DOHH2 (cell line): ENCODE data around the gene ASAP2.

Source experiments
- H3F3A ChIP-seq: fragments of 200-600 bp; sonication (generic), shearing (Covaris generic); 2 replicates; pipeline ENCODE4 v1.6.0; 2016; ENCODE audit warnings: antibody characterized with exemption, mild to moderate bottlenecking; ENCODE audit not compliant: control insufficient read depth, insufficient read depth
- H3K27ac ChIP-seq: fragments of 200-600 bp; sonication (generic); 2 replicates; pipeline ENCODE4 v1.5.1; 2014; ENCODE audit warnings: low read depth, mild to moderate bottlenecking, low read length, moderate library complexity
- H3K27me3 ChIP-seq: fragments of 200-600 bp; sonication (generic); 2 replicates; pipeline ENCODE4 v1.6.1; 2014; ENCODE audit warnings: mild to moderate bottlenecking, low read length, mixed read lengths; ENCODE audit not compliant: control insufficient read depth
- H3K36me3 ChIP-seq: fragments of 200-600 bp; sonication (generic); 2 replicates; pipeline ENCODE4 v1.6.1; 2014; ENCODE audit warnings: mild to moderate bottlenecking, low read length, moderate library complexity, mixed read lengths; ENCODE audit not compliant: control insufficient read depth
- H3K4me1 ChIP-seq: fragments of 200-600 bp; sonication (generic); 2 replicates; pipeline ENCODE4 v1.6.1; 2014; ENCODE audit warnings: mild to moderate bottlenecking, low read length, mixed read lengths; ENCODE audit not compliant: control insufficient read depth
- H3K4me2 ChIP-seq: fragments of 200-600 bp; sonication (generic); 2 replicates; pipeline ENCODE4 v1.6.0; 2014; ENCODE audit warnings: mild to moderate bottlenecking, low read length, moderate library complexity
- H3K4me3 ChIP-seq: fragments of 200-600 bp; sonication (generic); 2 replicates; pipeline ENCODE4 v1.5.1; 2014; ENCODE audit warnings: mild to moderate bottlenecking, low read length, mixed read lengths
- H3K79me2 ChIP-seq: fragments of 200-600 bp; sonication (generic); 2 replicates; pipeline ENCODE4 v1.6.1; 2014; ENCODE audit warnings: mild to moderate bottlenecking, low read length, mixed read lengths; ENCODE audit not compliant: control insufficient read depth
- H3K9me2 ChIP-seq: fragments of 200-600 bp; sonication (generic); replicated peaks from 2 replicates; pipeline ENCODE4 v1.6.1; 2014; ENCODE audit warnings: mild to moderate bottlenecking, low read length, mixed read lengths; ENCODE audit not compliant: control insufficient read depth
- H3K9me3 ChIP-seq: fragments of 200-600 bp; sonication (generic); 2 replicates; pipeline ENCODE4 v1.6.1; 2014; ENCODE audit warnings: antibody characterized with exemption, low read length, mixed read lengths; ENCODE audit not compliant: control insufficient read depth, insufficient read depth
- H4K20me1 ChIP-seq: fragments of 200-600 bp; sonication (generic); 2 replicates; pipeline ENCODE4 v1.6.0; 2014; ENCODE audit warnings: low read depth, mild to moderate bottlenecking, antibody characterized with exemption, low read length, moderate library complexity; ENCODE audit not compliant: control insufficient read depth, insufficient read depth
- CTCF ChIP-seq: fragments of 200-600 bp; sonication (generic); IDR thresholded peaks from one replicate; pipeline ENCODE4 v1.5.1; 2014; ENCODE audit warnings: antibody characterized with exemption, mild to moderate bottlenecking, low read depth, low read length; ENCODE audit not compliant: poor library complexity, severe bottlenecking
- EZH2phosphoT487 ChIP-seq: fragments of 200-600 bp; sonication (generic); IDR thresholded peaks from 2 replicates; pipeline ENCODE4 v1.6.1; 2017; ENCODE audit warnings: borderline replicate concordance, mild to moderate bottlenecking, antibody characterized with exemption, low read length, moderate library complexity, mixed read lengths

ASAP2 gene

GRCh38 chr2:9443526-9443925 lies 236.9 kb downstream of the ASAP2 start:
- peaks cover 81% of the 10 kb centered on the region for H3K36me3 ChIP-seq

GRCh38 chr2:9445089-9445488 lies 238.5 kb downstream of the ASAP2 start:
- no peak for TF ChIP-seq CTCF
- no peak for TF ChIP-seq EZH2phosphoT487

More at GRCh38 chr2:9443526-9443925, 236.9 kb downstream of the ASAP2 start:
- Histone ChIP-seq H3K4me2 (no peak overlapping the region), H4K20me1 (no peaks in the 10 kb centered on the region), H3K4me1 (no peaks in the 10 kb centered on the region), H3K27ac (no peak overlapping the region), H3K27me3 (no peaks in the 10 kb centered on the region), H3F3A (no peaks in the 10 kb centered on the region), H3K9me2 (no peaks in the 10 kb centered on the region), H3K9me3 (no peaks in the 10 kb centered on the region), H3K79me2 (no peaks in the 10 kb centered on the region), H3K4me3 (no peak overlapping the region)
- TF ChIP-seq CTCF: no peak
- TF ChIP-seq EZH2phosphoT487: no peak

GRCh38 chr2:9451231-9451630 lies 244.6 kb downstream of the ASAP2 start:
- TF ChIP-seq CTCF: no peak
- no peak for TF ChIP-seq EZH2phosphoT487
- Histone ChIP-seq H3K36me3 (peaks cover 70% of the 10 kb centered on the region), H3K9me3 (no peaks in the 10 kb centered on the region), H3K4me2 (no peak overlapping the region), H3F3A (no peaks in the 10 kb centered on the region), H3K4me3 (no peak overlapping the region), H3K27me3 (no peaks in the 10 kb centered on the region), H3K4me1 (no peaks in the 10 kb centered on the region), H3K9me2 (no peaks in the 10 kb centered on the region), H3K79me2 (no peaks in the 10 kb centered on the region), H3K27ac (no peak overlapping the region), H4K20me1 (no peaks in the 10 kb centered on the region)

More at GRCh38 chr2:9445089-9445488, 238.5 kb downstream of the ASAP2 start:
- Histone ChIP-seq H3K9me3 (no peaks in the 10 kb centered on the region), H3F3A (no peaks in the 10 kb centered on the region), H3K36me3 (peaks cover 79% of the 10 kb centered on the region), H3K27me3 (no peaks in the 10 kb centered on the region), H3K4me2 (no peak overlapping the region), H4K20me1 (no peaks in the 10 kb centered on the region), H3K4me3 (no peak overlapping the region), H3K9me2 (no peaks in the 10 kb centered on the region), H3K27ac (no peak overlapping the region), H3K4me1 (no peaks in the 10 kb centered on the region), H3K79me2 (no peaks in the 10 kb centered on the region)
